Liver (tissue), 9 donors: ENCODE data around the gene SPATS2L. TPM values are rescaled to one million over a fixed set of nuclear protein-coding genes. Genes with fewer than 3 reads are reported as not detected.

Source experiments
- DNase-seq: peaks from one replicate; pipeline ENCODE4 v3.0.0-alpha.2; 2017; ENCODE audit warnings: low spot score
- H3K27ac ChIP-seq, 2 donors: one replicate each; pipeline ENCODE4 v1.7.0; 2013; ENCODE audit warnings: inconsistent platforms in 2 of 2, low read length in 2 of 2, control low read depth in 1 of 2, low read depth in 1 of 2, mild to moderate bottlenecking in 1 of 2
- H3K27me3 ChIP-seq, 4 donors: one replicate each; pipeline versions ENCODE4 v1.6.1 to v1.7.0; 2013; ENCODE audit warnings: low read length in 3 of 4, inconsistent platforms in 1 of 4, mild to moderate bottlenecking in 1 of 4, moderate library complexity in 1 of 4; ENCODE audit not compliant: control insufficient read depth in 4 of 4, insufficient read depth in 4 of 4
- H3K36me3 ChIP-seq, 4 donors: one replicate each; pipeline versions ENCODE4 v1.6.1 to v1.7.0; 2013; ENCODE audit warnings: low read length in 3 of 4, mild to moderate bottlenecking in 3 of 4, low read depth in 1 of 4, moderate library complexity in 1 of 4; ENCODE audit not compliant: control insufficient read depth in 4 of 4, insufficient read depth in 3 of 4
- H3K4me1 ChIP-seq, 4 donors: one replicate each; pipeline versions ENCODE4 v1.6.1 to v1.7.0; 2013; ENCODE audit warnings: low read length in 3 of 4, mild to moderate bottlenecking in 3 of 4, moderate library complexity in 1 of 4; ENCODE audit not compliant: control insufficient read depth in 4 of 4, insufficient read depth in 4 of 4
- H3K4me3 ChIP-seq, 3 donors: one replicate each; pipeline versions ENCODE4 v1.6.1 to v1.7.0; 2013; ENCODE audit warnings: low read length in 3 of 3, control low read depth in 1 of 3, low read depth in 1 of 3, mild to moderate bottlenecking in 1 of 3
- H3K9ac ChIP-seq, 2 donors: one replicate each; pipeline ENCODE4 v1.7.0; 2013; ENCODE audit warnings: low read length in 2 of 2, mild to moderate bottlenecking in 2 of 2, moderate library complexity in 2 of 2, control low read depth in 1 of 2, low read depth in 1 of 2
- H3K9me3 ChIP-seq, 4 donors: one replicate each; pipeline versions ENCODE4 v1.6.1 to v1.7.0; 2013; ENCODE audit warnings: low read length in 3 of 4; ENCODE audit not compliant: control insufficient read depth in 4 of 4
- ATF3 ChIP-seq: IDR thresholded peaks from 2 replicates; pipeline ENCODE4 v1.6.1; 2016; ENCODE audit warnings: antibody characterized with exemption
- CTCF ChIP-seq: fragments of 150-350 bp; IDR thresholded peaks from 2 replicates; pipeline ENCODE4 v1.5.1; 2017; ENCODE audit warnings: improper control_type of control experiment, low read depth, low read length; ENCODE audit not compliant: missing input control
- EGR1 ChIP-seq, 2 donors: IDR thresholded peaks; 2 replicates each; pipeline ENCODE4 v1.6.1; 2016 to 2018; ENCODE audit warnings: antibody characterized with exemption in 2 of 2, low read depth in 2 of 2
- FOXA1 ChIP-seq: IDR thresholded peaks from 2 replicates; pipeline ENCODE4 v1.6.1; 2016; ENCODE audit warnings: antibody characterized with exemption
- FOXA2 ChIP-seq: IDR thresholded peaks from 2 replicates; pipeline ENCODE4 v1.6.1; 2016; ENCODE audit warnings: antibody characterized with exemption
- HNF4G ChIP-seq: IDR thresholded peaks from 2 replicates; pipeline ENCODE4 v1.6.1; 2016; ENCODE audit warnings: antibody characterized with exemption
- JUND ChIP-seq, 2 donors: IDR thresholded peaks; 2 replicates each; pipeline ENCODE4 v1.6.1; 2016; ENCODE audit warnings: antibody characterized with exemption in 2 of 2
- NR2F2 ChIP-seq: IDR thresholded peaks from 2 replicates; pipeline ENCODE4 v1.6.1; 2016; ENCODE audit warnings: antibody characterized with exemption
- RAD21 ChIP-seq, 2 donors: IDR thresholded peaks; 2 replicates each; pipeline ENCODE4 v1.6.1; 2016; ENCODE audit warnings: antibody characterized with exemption in 2 of 2, mild to moderate bottlenecking in 2 of 2
- RXRA ChIP-seq, 2 donors: IDR thresholded peaks; 2 replicates each; pipeline ENCODE4 v1.6.1; 2017 to 2018; ENCODE audit warnings: antibody characterized with exemption in 2 of 2, mild to moderate bottlenecking in 1 of 2
- SP1 ChIP-seq: IDR thresholded peaks from 2 replicates; pipeline ENCODE4 v1.6.1; 2018; ENCODE audit warnings: antibody characterized with exemption, mild to moderate bottlenecking
- TAF1 ChIP-seq: conservative IDR thresholded peaks from 2 replicates; pipeline ENCODE4 v1.6.1; 2016; ENCODE audit warnings: antibody characterized with exemption, mild to moderate bottlenecking
- YY1 ChIP-seq: IDR thresholded peaks from 2 replicates; pipeline ENCODE4 v1.6.1; 2016; ENCODE audit warnings: antibody characterized with exemption, mild to moderate bottlenecking
- WGBS: extraction: QIAGEN DNeasy Blood & Tissue Kit; methylation state at CpG from one replicate; pipeline ENCODE4 v1.1.7; 2013; 5-methylcytosine and 5-hydroxymethylcytosine counted together
- polyA plus RNA-seq, 2 donors: library from polyadenylated mRNA; stranded (reverse) in 1 of 2; unstranded in 1 of 2; fragments of 200-250 nt in 1 of 2; fragments of >200 nt in 1 of 2; fragmentation: Nextera tagmentation in 1 of 2; extraction: Ambion mirVana in 1 of 2; gene quantifications; one replicate each; pipeline versions ENCODE4 v1.2.1 to v1.2.3, GENCODE V29; 2013 to 2015
- total RNA-seq, 2 donors: library from RNA; depleted of rRNA; stranded (reverse); fragments of >200 nt; gene quantifications; one replicate each; pipeline ENCODE4 v1.2.3, GENCODE V29; 2014
- TF ChIP-seq, protein P1 (sequence below): IDR thresholded peaks from 2 replicates; pipeline ENCODE4 v1.6.1; 2016; ENCODE audit warnings: antibody characterized with exemption
- TF ChIP-seq, protein P2 (sequence below): IDR thresholded peaks from 2 replicates; pipeline ENCODE4 v1.6.1; 2016; ENCODE audit warnings: antibody characterized with exemption
- donor health status: healthy.
- donor health status: healthy.
- donor health status: healthy.
- donor health status: healthy.
- donor health status: healthy.

The SPATS2L gene
- total and polyA plus RNA-seq, 4 donors: 31.4 to 49.9 (median 42.4) TPM

DNA sequence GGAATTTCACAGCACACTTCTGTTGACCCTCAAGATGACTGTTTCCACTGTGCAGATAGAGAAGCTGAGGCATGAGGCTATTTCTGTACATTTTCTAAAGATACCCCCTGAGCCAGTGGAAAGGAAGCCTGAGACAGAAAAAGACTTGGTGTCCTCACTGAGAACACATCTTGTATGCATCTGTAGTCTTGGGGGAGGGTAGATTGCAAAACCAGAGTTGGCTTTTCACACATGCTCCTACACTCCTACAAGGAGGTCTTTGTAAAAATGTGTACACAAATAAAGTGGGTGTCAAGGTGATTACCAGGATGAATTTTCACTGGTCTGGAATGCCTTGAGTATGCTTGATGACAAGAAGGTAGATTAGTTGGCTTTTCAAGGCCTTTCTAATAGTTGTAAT, 105.3 kb downstream of the SPATS2L start:
- no peak for DNase-seq
- no peaks in the 10 kb centered on the region for H3K4me1 ChIP-seq
- no peak overlapping the region for H3K4me3 ChIP-seq
- H3K27ac ChIP-seq: no peak overlapping the region
- H3K9ac ChIP-seq: no peak overlapping the region
- TF ChIP-seq CTCF (no peak), NR2F2 (no peak), FOXA1 (no peak), RAD21 (IDR thresholded peaks at IDR 0.05) (no peak), TAF1 (no peak), ATF3 (no peak), YY1 (no peak)
- TF ChIP-seq, protein P1, sequence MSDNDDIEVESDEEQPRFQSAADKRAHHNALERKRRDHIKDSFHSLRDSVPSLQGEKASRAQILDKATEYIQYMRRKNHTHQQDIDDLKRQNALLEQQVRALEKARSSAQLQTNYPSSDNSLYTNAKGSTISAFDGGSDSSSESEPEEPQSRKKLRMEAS: no peak
- no peaks in the 10 kb centered on the region for H3K9me3 ChIP-seq
- peaks cover 3 to 11% (median 7%) of the 10 kb centered on the region in 4 donors for H3K36me3 ChIP-seq
- no peaks in the 10 kb centered on the region for H3K27me3 ChIP-seq

DNA sequence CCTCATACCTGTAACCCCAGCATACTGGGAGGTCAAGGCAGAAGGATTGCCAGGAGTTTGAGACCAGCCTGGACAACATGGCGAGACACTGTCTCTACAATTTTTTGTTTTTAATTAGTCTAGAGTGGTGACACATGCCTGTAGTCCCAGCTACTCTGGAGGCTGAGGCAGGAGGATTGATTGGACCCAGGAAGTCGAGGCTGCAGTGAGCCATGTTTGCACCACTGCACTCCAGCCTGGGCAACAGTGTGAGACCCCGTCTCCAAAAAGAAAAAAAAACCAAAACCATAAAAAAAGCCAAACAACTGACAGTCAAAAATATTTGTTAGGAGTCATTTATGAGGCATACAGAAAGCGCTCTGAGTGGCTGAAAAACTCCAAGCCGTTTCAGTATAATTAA, 107.9 kb downstream of the SPATS2L start:
- Histone ChIP-seq H3K9me3 (no peaks in the 10 kb centered on the region), H3K4me3 (no peak overlapping the region), H3K27me3 (no peaks in the 10 kb centered on the region), H3K4me1 (no peaks in the 10 kb centered on the region), H3K27ac (no peak overlapping the region), H3K36me3 (peaks cover 4 to 31% (median 16%) of the 10 kb centered on the region in 4 donors), H3K9ac (no peak overlapping the region)
- 94% methylated on average over 5 of the region's 5 CpGs for WGBS
- TF ChIP-seq FOXA2: no peak
- TF ChIP-seq JUND (IDR thresholded peaks at IDR 0.05): no peak
- no peak for TF ChIP-seq NR2F2
- TF ChIP-seq FOXA1: no peak
- TF ChIP-seq RAD21 (IDR thresholded peaks at IDR 0.05): no peak
- DNase-seq: no peak

DNA sequence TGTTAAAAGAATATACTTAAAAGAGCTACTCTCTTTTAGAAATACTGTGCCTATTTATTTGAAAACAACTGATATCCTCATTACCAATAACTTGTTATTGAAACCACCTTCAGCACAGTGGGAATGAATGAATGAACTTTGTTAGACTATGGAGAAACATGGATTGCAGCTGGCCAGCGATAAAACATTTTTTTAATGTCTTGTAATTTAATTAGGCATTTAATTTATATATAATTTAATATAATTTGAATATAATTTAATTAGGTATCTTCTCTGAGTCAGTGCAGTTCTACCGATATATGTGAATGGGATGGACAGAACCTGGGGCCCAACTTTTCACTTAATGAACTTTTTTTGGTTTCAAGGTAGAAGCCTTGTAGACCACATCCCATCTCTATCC, 109.0 kb downstream of the SPATS2L start:
- H3K27ac ChIP-seq: no peak overlapping the region
- no peaks in the 10 kb centered on the region for H3K9me3 ChIP-seq
- TF ChIP-seq HNF4G (no peak), YY1 (no peak), SP1 (no peak), ATF3 (no peak), RXRA (IDR thresholded peaks at IDR 0.05) (no peak), EGR1 (IDR thresholded peaks at IDR 0.05; ENCODE audit: low read depth in 2 of 2) (no peak), CTCF (no peak)
- TF ChIP-seq, protein P1: no peak
- TF ChIP-seq, protein P2, sequence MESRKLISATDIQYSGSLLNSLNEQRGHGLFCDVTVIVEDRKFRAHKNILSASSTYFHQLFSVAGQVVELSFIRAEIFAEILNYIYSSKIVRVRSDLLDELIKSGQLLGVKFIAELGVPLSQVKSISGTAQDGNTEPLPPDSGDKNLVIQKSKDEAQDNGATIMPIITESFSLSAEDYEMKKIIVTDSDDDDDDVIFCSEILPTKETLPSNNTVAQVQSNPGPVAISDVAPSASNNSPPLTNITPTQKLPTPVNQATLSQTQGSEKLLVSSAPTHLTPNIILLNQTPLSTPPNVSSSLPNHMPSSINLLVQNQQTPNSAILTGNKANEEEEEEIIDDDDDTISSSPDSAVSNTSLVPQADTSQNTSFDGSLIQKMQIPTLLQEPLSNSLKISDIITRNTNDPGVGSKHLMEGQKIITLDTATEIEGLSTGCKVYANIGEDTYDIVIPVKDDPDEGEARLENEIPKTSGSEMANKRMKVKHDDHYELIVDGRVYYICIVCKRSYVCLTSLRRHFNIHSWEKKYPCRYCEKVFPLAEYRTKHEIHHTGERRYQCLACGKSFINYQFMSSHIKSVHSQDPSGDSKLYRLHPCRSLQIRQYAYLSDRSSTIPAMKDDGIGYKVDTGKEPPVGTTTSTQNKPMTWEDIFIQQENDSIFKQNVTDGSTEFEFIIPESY: no peak
- H3K9ac ChIP-seq: no peak overlapping the region
- H3K36me3 ChIP-seq: peaks cover 6 to 41% (median 22%) of the 10 kb centered on the region in 4 donors
- WGBS: 97% methylated on average over 2 of the region's 2 CpGs
- H3K4me1 ChIP-seq: no peaks in the 10 kb centered on the region
- no peaks in the 10 kb centered on the region for H3K27me3 ChIP-seq
- no peak for DNase-seq
- no peak overlapping the region for H3K4me3 ChIP-seq
